Measurements from ENCODE around the gene C16orf74.

C16orf74 gene

GRCh38 chr16:85788819-85789218, 37.9 kb upstream of the C16orf74 start:
- no peak overlapping the region for H3K27ac ChIP-seq (ENCODE audit: low read length)
- no peaks in the 10 kb centered on the region for H3K27me3 ChIP-seq (ENCODE audit: low read depth, low read length)
- no peaks in the 10 kb centered on the region for H3K9me3 ChIP-seq (ENCODE audit: control insufficient read depth in 1 of 2, low read length in 2 of 2)
- peaks cover 45 to 51% of the 10 kb centered on the region in 2 donors for H3K36me3 ChIP-seq (ENCODE audit: control insufficient read depth in 1 of 2, insufficient read depth in 2 of 2, low read length in 2 of 2)
- H3K4me1 ChIP-seq (ENCODE audit: control insufficient read depth in 1 of 2, insufficient read depth in 2 of 2, low read length in 2 of 2), result no peaks in the 10 kb centered on the region
- H3K4me3 ChIP-seq (ENCODE audit: low read depth in 1 of 2, low read length in 2 of 2), result no peak overlapping the region

GRCh38 chr16:85785927-85786326, 35.0 kb upstream of the C16orf74 start:
- Histone ChIP-seq H3K9me3 (ENCODE audit: control insufficient read depth in 1 of 2, low read length in 2 of 2) (no peaks in the 10 kb centered on the region), H3K36me3 (ENCODE audit: control insufficient read depth in 1 of 2, insufficient read depth in 2 of 2, low read length in 2 of 2) (peaks cover 31 to 35% of the 10 kb centered on the region in 2 donors), H3K4me3 (ENCODE audit: low read depth in 1 of 2, low read length in 2 of 2) (no peak overlapping the region), H3K27me3 (ENCODE audit: low read depth, low read length) (no peaks in the 10 kb centered on the region), H3K4me1 (ENCODE audit: control insufficient read depth in 1 of 2, insufficient read depth in 2 of 2, low read length in 2 of 2) (peaks cover 0 to 18% of the 10 kb centered on the region in 2 donors), H3K27ac (ENCODE audit: low read length) (no peak overlapping the region)

- Histone ChIP-seq H3K9me3 (ENCODE audit: control insufficient read depth in 1 of 2, low read length in 2 of 2) (no peaks in the 10 kb centered on the region), H3K4me1 (ENCODE audit: control insufficient read depth in 1 of 2, insufficient read depth in 2 of 2, low read length in 2 of 2) (peaks cover 0 to 18% of the 10 kb centered on the region in 2 donors), H3K4me3 (ENCODE audit: low read depth in 1 of 2, low read length in 2 of 2) (no peak overlapping the region), H3K27me3 (ENCODE audit: low read depth, low read length) (no peaks in the 10 kb centered on the region), H3K36me3 (ENCODE audit: control insufficient read depth in 1 of 2, insufficient read depth in 2 of 2, low read length in 2 of 2) (peaks cover 42 to 46% of the 10 kb centered on the region in 2 donors), H3K27ac (ENCODE audit: low read length) (no peak overlapping the region)
Observed at GRCh38 chr16:85784813-85785212, 33.9 kb upstream of the C16orf74 start.

GRCh38 chr16:85783441-85783840, 32.5 kb upstream of the C16orf74 start:
- no peak overlapping the region for H3K27ac ChIP-seq (ENCODE audit: low read length)
- no peaks in the 10 kb centered on the region for H3K27me3 ChIP-seq (ENCODE audit: low read depth, low read length)
- H3K9me3 ChIP-seq (ENCODE audit: control insufficient read depth in 1 of 2, low read length in 2 of 2), result no peaks in the 10 kb centered on the region
- peaks cover 0 to 18% of the 10 kb centered on the region in 2 donors for H3K4me1 ChIP-seq (ENCODE audit: control insufficient read depth in 1 of 2, insufficient read depth in 2 of 2, low read length in 2 of 2)
- no peak overlapping the region for H3K4me3 ChIP-seq (ENCODE audit: low read depth in 1 of 2, low read length in 2 of 2)
- H3K36me3 ChIP-seq (ENCODE audit: control insufficient read depth in 1 of 2, insufficient read depth in 2 of 2, low read length in 2 of 2), result peaks cover 48 to 53% of the 10 kb centered on the region in 2 donors

GRCh38 chr16:85782451-85782850, 31.6 kb upstream of the C16orf74 start:
- Histone ChIP-seq H3K27me3 (ENCODE audit: low read depth, low read length) (no peaks in the 10 kb centered on the region), H3K4me3 (ENCODE audit: low read depth in 1 of 2, low read length in 2 of 2) (no peak overlapping the region), H3K27ac (ENCODE audit: low read length) (no peak overlapping the region), H3K9me3 (ENCODE audit: control insufficient read depth in 1 of 2, low read length in 2 of 2) (no peaks in the 10 kb centered on the region), H3K4me1 (ENCODE audit: control insufficient read depth in 1 of 2, insufficient read depth in 2 of 2, low read length in 2 of 2) (peaks cover 0 to 18% of the 10 kb centered on the region in 2 donors), H3K36me3 (ENCODE audit: control insufficient read depth in 1 of 2, insufficient read depth in 2 of 2, low read length in 2 of 2) (peaks cover 44 to 53% of the 10 kb centered on the region in 2 donors)

GRCh38 chr16:85781695-85782370, 30.9 kb upstream of the C16orf74 start:
- Histone ChIP-seq H3K27ac (ENCODE audit: low read length) (no peak overlapping the region), H3K36me3 (ENCODE audit: control insufficient read depth in 1 of 2, insufficient read depth in 2 of 2, low read length in 2 of 2) (peaks cover 39 to 53% of the 10 kb centered on the region in 2 donors)

GRCh38 chr16:85781156-85781555, 30.3 kb upstream of the C16orf74 start:
- H3K4me1 ChIP-seq (ENCODE audit: control insufficient read depth in 1 of 2, insufficient read depth in 2 of 2, low read length in 2 of 2), result peaks cover 0 to 18% of the 10 kb centered on the region in 2 donors
- H3K4me3 ChIP-seq (ENCODE audit: low read depth in 1 of 2, low read length in 2 of 2), result no peak overlapping the region
- H3K27me3 ChIP-seq (ENCODE audit: low read depth, low read length), result no peaks in the 10 kb centered on the region
- H3K36me3 ChIP-seq (ENCODE audit: control insufficient read depth in 1 of 2, insufficient read depth in 2 of 2, low read length in 2 of 2), result peaks cover 33 to 53% of the 10 kb centered on the region in 2 donors
- no peak overlapping the region for H3K27ac ChIP-seq (ENCODE audit: low read length)
- H3K9me3 ChIP-seq (ENCODE audit: control insufficient read depth in 1 of 2, low read length in 2 of 2), result no peaks in the 10 kb centered on the region

More at GRCh38 chr16:85781695-85782370, 30.9 kb upstream of the C16orf74 start:
- Histone ChIP-seq H3K27me3 (ENCODE audit: low read depth, low read length) (no peaks in the 10 kb centered on the region), H3K4me1 (ENCODE audit: control insufficient read depth in 1 of 2, insufficient read depth in 2 of 2, low read length in 2 of 2) (peaks cover 0 to 18% of the 10 kb centered on the region in 2 donors), H3K9me3 (ENCODE audit: control insufficient read depth in 1 of 2, low read length in 2 of 2) (no peaks in the 10 kb centered on the region), H3K4me3 (ENCODE audit: low read depth in 1 of 2, low read length in 2 of 2) (no peak overlapping the region)

- no peak overlapping the region for H3K27ac ChIP-seq (ENCODE audit: low read length)
- H3K4me3 ChIP-seq (ENCODE audit: low read depth in 1 of 2, low read length in 2 of 2), result no peak overlapping the region
- peaks cover 0 to 18% of the 10 kb centered on the region in 2 donors for H3K4me1 ChIP-seq (ENCODE audit: control insufficient read depth in 1 of 2, insufficient read depth in 2 of 2, low read length in 2 of 2)
- H3K36me3 ChIP-seq (ENCODE audit: control insufficient read depth in 1 of 2, insufficient read depth in 2 of 2, low read length in 2 of 2), result peaks cover 25 to 49% of the 10 kb centered on the region in 2 donors
- no peaks in the 10 kb centered on the region for H3K27me3 ChIP-seq (ENCODE audit: low read depth, low read length)
- no peaks in the 10 kb centered on the region for H3K9me3 ChIP-seq (ENCODE audit: control insufficient read depth in 1 of 2, low read length in 2 of 2)
Observed at GRCh38 chr16:85780281-85780680, 29.4 kb upstream of the C16orf74 start.

GRCh38 chr16:85778873-85779272, 28.0 kb upstream of the C16orf74 start:
- H3K4me3 ChIP-seq (ENCODE audit: low read depth in 1 of 2, low read length in 2 of 2), result no peak overlapping the region
- H3K36me3 ChIP-seq (ENCODE audit: control insufficient read depth in 1 of 2, insufficient read depth in 2 of 2, low read length in 2 of 2), result peaks cover 25 to 49% of the 10 kb centered on the region in 2 donors
- H3K27ac ChIP-seq (ENCODE audit: low read length), result no peak overlapping the region
- no peaks in the 10 kb centered on the region for H3K27me3 ChIP-seq (ENCODE audit: low read depth, low read length)
- H3K9me3 ChIP-seq (ENCODE audit: control insufficient read depth in 1 of 2, low read length in 2 of 2), result no peaks in the 10 kb centered on the region
- peaks cover 0 to 18% of the 10 kb centered on the region in 2 donors for H3K4me1 ChIP-seq (ENCODE audit: control insufficient read depth in 1 of 2, insufficient read depth in 2 of 2, low read length in 2 of 2)

GRCh38 chr16:85777583-85778310, 26.9 kb upstream of the C16orf74 start:
- H3K4me3 ChIP-seq (ENCODE audit: low read depth in 1 of 2, low read length in 2 of 2), result no peak overlapping the region
- no peak overlapping the region for H3K27ac ChIP-seq (ENCODE audit: low read length)
- H3K9me3 ChIP-seq (ENCODE audit: control insufficient read depth in 1 of 2, low read length in 2 of 2), result no peaks in the 10 kb centered on the region
- H3K36me3 ChIP-seq (ENCODE audit: control insufficient read depth in 1 of 2, insufficient read depth in 2 of 2, low read length in 2 of 2), result peaks cover 25 to 49% of the 10 kb centered on the region in 2 donors
- peaks cover 0 to 12% of the 10 kb centered on the region in 2 donors for H3K4me1 ChIP-seq (ENCODE audit: control insufficient read depth in 1 of 2, insufficient read depth in 2 of 2, low read length in 2 of 2)
- H3K27me3 ChIP-seq (ENCODE audit: low read depth, low read length), result no peaks in the 10 kb centered on the region

- H3K4me1 ChIP-seq (ENCODE audit: control insufficient read depth in 1 of 2, insufficient read depth in 2 of 2, low read length in 2 of 2), result no peaks in the 10 kb centered on the region
- H3K9me3 ChIP-seq (ENCODE audit: control insufficient read depth in 1 of 2, low read length in 2 of 2), result no peaks in the 10 kb centered on the region
- H3K27ac ChIP-seq (ENCODE audit: low read length), result no peak overlapping the region
- peaks cover 12 to 46% of the 10 kb centered on the region in 2 donors for H3K36me3 ChIP-seq (ENCODE audit: control insufficient read depth in 1 of 2, insufficient read depth in 2 of 2, low read length in 2 of 2)
- no peaks in the 10 kb centered on the region for H3K27me3 ChIP-seq (ENCODE audit: low read depth, low read length)
- no peak overlapping the region for H3K4me3 ChIP-seq (ENCODE audit: low read depth in 1 of 2, low read length in 2 of 2)
Observed at GRCh38 chr16:85774811-85775210, 23.9 kb upstream of the C16orf74 start.
